NCI-H2196 (cell line): Measurements from ENCODE around the gene DIDO1.

ENCODE experiments used
- DNase-seq: peaks from one replicate; lab custom pipeline; 2025; ENCODE audit not compliant: unreplicated experiment; lab: John Stamatoyannopoulos, UW

The DIDO1 gene

DNA sequence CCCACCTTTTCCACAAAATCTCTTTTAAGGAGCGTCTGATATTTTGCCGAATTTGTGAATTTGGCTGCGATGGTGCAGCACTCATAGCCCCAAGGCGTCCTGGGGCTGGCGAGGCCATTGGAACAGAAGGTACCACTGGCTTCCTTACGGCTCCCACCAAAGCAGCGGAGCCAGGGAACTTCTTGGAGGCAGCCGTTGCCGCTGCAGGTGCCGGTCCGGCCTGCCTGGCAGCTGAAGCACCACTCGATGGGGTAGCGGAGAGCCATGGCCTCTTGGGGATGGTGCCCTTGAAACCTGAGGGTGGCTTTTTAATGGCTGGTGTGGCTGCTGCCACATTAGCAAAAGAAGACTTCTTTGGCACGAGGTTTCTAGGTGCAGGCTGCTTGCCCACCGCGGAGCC lies 29.8 kb downstream of the DIDO1 start:
- DNase-seq: no peak

DNA sequence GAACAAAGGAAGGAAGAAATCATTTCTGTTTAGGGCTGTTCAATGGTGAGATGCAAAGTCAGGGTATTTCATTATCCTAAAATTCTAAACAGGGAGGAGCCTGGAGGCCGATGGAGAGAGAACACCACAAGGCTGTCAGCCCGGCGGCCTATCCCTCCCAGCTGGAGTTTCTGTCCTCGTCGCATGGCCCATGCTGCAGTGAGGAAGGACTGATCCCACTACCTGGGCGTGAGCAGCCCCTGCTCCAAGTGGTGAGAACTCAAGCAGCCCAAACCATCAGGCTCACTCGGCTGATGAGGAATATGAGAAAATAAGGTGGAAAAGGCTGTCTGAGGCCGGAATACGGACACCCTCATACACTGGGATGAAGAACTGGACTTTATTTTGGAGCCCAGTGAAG lies 30.8 kb downstream of the DIDO1 start:
- no peak for DNase-seq

DNA sequence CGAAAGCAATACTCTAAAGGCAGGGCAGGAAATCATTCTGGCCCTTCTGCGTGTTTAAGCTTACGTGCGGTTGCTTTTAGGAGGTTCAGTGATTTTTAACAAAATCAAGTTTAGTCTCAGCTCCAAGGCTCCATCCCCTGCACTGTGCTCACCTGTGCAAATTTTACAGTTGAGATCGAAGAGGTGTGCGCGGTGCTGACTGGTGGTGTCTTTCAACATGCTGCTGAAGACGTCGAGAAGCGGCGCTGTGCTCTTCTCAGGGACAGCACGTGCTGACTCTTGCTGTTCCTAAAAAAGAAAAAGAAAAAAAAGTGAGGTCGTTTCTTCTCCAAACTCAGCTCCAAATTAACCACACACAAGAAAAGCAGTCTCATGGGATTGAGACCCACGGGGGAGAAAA lies 32.0 kb downstream of the DIDO1 start:
- no peak for DNase-seq

DNA sequence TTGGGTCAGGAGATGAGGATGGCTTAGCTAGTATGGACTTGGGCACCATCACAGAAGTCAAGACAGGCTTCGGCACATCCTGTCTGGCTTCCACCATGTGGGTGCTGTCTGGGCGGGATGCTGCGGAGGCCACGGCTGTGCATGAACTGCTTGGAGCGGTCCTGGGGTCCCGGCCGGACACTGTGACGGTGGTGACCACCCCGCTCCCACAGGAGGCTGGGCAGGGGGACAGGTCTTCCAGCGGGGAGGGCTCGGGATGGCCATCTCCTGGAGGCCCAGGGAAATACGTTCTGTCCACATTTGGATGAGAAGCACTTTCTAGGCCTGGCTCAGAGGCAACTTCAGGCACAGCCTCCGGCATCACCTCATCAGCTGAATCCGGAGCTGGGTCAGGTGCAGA lies 32.6 kb downstream of the DIDO1 start:
- no peak for DNase-seq

DNA sequence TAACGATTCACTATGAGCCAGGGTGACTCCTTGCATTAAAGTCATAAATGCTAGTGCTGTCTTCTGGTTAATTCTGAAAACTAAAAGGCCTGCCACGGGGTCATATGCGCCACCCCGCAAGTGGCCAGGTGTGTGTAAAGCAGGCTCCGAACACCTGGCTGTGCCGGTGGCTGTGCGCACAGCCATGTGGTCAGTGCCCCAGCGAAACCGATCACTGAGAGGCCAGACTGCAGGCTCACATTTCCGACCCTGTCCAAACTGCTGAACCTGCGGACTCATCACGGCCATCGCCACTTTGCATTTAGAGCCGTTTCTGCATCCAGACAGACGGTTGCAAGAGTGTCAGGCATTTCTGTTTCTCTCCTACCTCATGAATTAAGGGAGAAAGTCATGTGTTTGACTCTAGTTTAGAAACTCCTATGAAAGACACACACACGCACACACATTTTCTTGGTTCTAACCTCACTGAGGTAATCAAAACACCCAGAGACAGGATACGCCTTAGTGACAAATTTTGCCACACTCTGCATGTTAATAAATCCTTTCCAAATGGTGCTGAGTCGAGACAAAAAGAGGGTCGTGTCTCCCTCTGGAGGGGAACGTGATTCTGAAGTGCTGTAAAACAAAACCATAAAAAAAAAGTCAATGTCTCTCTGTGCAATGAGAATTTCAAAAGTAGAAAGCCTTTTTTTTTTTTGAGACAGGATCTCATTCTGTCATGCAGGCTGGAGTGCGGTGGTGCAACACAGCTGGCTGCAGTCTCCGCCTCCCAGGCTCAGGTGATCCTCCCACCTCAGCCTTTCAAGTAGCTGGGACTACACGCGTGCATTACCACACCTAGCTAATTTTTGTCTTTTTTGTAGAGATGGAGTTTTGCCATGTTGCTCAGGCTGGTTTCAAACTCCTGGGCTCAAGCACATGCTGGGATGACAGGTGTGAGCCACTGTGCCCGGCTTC lies 33.7 kb downstream of the DIDO1 start:
- no peak for DNase-seq

DNA sequence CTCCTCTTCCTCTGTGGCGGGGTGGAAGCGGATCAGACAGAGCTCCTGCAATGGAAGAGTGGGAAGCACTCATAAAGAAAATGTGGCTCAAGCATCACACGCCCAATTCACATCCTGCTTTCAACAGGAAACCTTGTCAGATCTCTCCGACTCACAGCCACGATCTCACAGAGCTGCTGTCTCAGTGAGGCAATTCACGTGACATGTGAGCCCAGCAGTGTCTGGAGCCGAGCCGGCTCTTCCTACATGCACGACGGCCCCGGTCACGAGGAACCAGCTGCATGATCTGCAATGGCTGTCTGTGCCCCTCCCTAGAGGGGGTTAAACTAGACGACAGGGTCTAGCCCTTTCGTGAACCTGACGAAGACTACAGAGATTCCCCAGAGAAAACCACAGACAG lies 35.2 kb downstream of the DIDO1 start:
- DNase-seq: no peak

DNA sequence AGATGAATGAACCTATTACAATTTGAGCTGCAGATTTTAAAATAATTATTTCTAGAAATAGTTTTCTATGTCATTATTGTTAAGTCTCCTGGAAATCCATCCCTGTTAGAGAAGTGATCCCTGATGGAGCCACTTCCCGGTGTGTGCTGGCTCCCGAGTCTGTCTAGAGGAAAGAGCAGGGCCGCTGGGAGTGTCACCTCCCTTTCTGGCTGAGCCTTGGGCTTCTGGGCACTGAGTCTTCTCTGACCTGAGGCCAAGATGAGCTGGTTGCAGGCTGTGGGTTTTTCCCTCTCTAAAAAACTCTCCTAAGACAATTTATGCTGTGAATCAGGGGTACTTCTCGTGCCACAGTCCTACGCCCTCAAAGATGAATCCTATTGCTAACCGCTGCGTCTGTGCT lies 35.9 kb downstream of the DIDO1 start:
- DNase-seq: no peak

DNA sequence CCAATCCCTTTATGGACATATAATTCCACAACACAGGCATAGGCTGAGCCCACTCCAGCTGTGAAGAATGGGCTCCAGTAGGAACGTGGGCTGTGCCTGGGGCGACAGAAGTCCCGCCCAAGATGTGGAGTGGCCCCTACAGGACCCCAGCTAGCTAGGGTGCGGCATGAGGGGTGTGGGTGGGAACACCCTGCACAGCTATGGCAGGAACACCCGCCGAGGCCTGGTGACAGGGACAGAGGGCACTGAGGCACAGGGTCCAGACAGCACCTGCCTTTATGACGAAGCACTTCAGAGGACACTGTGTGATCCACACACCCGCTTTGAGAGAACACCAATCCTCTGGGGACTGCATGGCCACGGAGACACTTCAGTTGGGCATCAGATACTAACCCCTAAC lies 36.4 kb downstream of the DIDO1 start:
- no peak for DNase-seq

DNA sequence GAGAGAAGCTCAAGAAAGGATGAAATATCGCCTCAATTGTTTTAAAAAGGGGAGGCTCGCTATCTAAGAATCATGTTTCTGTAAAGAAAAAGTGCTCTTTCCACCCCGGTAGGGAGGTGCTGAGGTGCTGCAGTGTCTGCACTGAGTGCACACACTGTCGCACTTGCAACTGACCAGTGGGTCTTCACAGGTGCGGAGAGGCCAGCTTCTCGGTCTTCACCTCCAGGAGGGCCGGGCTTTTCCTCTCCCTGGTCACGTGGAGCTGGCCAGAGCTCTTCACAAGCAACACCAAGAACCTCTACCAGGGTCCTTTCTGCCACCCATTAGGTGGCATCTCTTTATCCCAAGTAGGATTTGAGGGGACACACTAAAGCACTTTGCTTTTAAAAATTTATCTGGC lies 36.9 kb downstream of the DIDO1 start:
- no peak for DNase-seq

DNA sequence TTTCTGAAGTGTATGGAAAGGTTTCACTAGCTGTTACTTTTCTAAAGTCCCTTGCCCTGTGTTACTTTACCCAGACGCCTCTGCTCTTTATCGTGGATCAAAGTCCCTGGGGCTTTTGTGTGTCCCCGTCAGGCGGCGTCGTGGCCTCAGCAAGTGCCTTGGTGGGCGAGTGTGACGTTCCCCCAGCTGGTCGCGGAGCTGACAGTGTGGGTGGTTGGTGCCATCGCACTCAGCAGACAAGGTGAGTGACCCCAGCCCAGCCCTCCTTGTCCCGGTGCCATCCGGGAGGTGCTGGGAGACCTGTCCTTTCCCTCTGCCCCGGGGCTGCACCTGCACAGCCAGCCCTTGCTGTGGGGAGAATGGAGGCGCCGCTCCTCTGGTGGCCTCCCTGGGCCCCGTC lies 37.4 kb downstream of the DIDO1 start:
- DNase-seq: no peak

DNA sequence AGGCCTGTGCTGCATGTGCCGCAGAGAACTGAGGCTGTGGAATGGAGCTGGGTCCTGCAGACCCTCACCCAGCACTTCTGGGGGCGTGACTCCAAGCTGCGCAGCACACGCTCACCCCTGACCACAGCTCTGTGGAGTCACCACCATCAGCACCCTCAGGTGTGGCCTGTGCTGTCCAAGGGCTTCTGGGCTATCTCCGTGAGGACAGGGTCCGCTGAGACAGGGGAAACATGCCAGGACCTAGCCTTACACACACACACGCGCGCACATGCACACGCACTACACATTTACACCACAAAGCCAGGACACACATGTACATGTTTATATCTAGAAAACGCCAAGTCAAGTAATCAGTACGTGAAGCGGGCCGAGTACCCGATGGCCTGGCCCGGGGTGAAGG lies 37.9 kb downstream of the DIDO1 start:
- DNase-seq: no peak

DNA sequence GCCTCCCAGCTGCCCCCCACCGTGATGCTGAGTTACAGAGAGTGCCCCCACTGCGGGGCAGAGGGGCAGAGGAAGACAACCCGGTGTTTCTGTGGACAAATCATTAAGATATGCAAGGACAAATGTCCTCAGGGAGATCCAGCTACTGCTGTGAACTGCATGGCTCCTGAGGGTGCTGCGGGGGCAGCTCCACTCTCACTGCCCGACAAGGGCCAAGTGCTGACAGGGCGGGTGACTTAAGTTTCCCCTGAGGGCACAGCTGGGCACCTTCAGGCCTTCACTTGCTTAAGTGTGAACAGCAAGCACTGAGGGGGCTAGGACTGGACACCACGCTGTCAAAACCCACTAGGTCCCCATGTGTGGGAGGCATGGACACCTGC lies 38.5 kb downstream of the DIDO1 start:
- DNase-seq: no peak

DNA sequence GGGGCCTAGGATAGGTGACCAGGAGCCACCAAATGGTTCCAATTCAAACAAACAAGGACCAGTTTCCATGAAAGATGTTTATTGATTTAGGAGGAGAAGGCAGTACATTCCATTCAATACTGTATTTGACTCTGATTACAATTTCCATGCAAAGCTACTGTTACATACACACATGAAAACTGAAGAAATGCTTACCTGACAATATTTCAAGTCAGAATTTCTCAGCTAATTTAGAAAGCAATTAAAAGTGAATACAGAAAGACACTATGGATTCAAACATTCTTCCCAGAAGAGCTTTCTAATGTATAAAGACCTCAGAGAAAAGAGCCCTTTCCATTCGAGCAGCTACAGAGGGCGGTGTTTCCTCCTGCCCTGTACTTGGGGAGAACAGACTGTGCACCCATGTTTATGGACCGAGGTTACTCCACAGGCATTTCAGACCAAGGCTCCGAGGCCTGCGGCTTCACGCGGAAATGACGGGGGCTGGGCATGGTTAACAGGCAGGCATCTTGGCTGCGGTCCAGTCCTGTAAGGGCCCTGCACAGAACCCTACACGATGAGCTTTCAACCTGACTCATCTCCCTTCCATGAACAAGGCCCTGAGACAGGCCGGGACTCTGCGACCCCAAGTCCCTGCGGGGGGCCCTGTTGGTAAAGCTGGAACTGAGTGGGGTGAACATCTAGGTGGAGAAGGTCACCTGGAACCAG lies 39.0 kb downstream of the DIDO1 start:
- DNase-seq: peak; percentile 41

DNA sequence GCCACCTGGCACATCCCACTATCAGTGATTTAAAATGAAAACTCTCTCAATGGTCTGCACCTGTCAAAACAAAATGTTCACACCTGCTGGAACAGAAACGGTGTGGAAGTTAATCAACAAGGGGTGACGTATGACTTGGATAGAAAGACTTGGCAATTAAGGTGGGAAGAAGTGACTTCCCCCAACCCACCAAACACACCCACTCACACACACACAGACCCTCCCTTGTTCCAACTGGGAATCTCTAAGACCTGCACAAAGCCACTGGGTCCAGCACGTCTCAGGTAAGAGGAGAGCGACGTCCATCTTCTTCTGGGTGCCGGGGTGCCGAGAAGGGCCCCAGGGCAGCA lies 39.6 kb downstream of the DIDO1 start:
- peak; percentile 55 for DNase-seq

DNA sequence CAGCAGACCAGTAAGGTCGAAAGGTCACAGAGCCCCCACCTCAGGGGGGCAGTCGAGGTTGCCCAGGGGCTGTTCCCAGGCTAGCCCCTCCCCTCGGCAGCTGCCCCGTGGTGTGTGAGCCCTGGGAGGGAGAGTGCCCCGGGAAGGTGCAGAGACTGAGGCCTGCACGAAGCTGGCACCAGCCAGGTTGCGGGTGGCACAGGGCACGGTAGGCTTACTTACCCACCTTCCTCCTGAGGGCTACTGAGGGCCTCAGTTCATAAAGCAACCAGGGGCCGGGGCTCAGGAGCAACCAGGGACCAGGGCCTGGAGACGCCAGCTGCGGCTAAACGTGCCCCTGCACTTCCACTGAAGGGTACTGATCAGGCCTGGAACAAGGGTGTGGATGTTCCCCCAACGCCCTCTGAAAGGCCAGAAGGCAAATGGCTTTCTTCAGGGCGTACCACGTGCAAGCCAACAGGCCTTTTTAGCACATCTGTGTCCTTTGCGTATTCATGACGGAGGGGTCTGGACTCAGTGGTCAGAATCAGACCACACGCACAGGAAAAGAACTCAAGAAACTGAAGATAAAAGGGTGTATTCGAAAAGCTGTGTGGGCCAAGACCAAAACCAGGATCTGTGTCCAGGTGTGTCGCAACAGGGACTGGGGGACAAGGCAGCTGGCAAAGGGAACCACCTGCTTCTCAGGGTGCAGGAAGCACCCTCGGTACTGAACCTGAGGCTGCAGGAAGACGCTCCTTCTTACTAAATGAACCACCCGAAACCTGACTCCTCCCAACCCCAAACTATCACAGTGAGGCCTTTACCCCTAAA lies 40.2 kb downstream of the DIDO1 start:
- DNase-seq: peak; percentile 55

DNA sequence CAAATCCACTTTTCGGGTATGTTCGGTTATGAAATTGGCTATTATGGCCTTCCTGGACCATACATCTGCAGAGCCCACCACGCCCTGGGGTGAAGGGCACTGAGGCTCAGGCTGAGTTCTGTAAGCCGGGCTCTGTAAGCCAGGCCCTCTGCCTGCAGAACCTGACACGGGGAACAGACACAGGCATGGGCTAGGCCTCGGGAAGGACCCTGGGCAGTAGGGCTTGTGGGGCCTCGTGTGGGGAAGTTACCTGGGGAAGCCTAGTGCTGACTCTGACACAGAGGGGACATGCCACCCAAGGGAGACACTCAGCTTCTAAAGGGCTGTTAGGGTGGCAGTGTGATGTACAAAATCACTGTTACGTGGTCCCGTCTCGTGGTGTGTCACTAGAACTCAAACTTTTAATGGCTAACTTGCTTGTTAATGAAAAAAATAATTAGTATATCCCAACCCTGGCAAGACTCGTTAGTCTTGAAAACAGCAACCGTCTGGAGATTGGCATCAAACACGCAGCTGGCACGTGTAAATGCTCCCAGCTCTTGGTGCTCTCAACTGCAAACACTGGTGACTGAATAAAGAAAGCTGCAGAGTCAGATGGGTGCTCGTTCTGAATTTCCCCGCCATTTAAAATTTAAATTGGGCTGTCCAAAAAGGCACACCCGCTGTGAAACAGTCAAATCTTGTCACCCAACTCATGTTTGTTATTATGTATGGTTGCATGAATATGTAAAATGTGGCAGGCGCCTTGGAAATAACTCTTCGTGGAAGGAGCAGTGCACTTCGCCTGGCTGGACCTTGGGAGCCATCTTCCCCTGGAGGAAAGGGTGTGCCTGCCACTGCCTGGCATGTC lies 41.0 kb downstream of the DIDO1 start:
- DNase-seq: no peak

DNA sequence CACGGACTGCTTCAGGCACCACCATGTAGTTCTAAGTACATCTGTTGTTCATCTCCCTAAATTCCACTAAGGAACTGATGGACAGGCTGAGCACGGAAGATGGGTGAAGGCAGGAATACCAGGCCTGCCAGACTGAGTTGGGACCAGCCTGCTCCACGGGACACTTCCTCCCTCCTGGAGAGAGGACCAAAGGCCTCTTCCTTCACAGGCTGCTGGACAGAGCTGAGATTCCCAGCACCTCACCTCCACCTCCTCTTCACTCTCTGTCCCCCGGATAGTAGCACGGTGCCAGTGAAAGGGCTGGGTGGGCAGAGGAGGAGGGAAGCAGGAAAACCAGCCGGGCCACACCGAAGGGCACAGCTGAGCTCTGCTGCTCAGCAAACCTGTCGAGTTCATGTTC lies 41.7 kb downstream of the DIDO1 start:
- no peak for DNase-seq

DNA sequence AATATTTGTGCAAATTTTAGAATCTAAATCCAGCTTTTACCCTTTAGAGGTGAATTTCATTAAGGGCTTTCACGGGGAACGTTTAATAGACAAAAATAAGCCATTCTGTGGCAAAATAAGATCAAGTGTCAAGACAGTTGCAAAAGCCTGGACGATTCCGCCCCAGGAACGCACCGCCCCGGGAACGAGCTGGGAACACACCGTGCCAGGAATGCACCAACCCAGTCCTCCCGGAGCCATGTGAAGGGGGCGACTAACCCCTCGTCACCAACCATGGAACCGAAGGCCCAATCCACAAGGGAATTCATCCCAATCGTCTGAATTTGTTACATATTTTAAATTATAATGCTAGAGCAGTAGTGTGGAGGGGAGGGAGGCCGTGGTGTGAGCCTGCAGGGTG lies 43.9 kb downstream of the DIDO1 start:
- DNase-seq: no peak

DNA sequence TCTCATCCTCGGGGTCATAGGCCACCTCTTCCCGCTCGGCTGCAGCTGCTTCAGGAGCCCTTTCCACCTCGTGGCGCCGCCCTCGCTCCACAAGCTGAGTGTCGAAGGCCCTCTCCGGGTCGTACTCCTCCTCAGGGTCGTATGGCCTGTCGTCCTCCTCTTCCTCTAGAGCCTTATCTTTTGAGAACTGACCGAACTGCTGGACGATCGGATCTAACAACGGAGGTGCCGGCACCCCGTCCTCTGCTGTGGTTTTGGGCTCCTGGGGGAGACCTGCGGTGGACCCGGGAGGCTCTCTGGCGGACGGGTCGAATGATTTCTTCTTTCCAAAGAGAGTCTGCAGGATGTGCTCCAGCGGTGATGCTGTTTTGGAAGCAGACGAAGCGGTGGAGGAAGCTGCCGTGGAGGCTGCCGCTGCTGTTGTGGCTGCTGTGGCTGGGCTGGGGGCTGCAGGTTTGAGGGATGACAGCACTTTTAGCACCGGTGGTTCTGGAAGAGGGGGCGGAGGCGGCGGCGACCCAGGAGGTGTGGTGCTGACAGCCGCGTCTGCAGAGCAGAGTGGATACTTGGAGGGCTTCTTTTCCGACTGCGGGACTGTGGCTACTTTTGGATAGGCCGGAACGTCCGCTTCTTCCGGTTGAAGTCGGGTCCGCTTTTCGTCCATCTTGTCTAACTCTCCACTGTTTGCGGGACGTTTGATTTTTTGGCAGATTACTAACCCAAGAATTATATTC lies 44.5 kb downstream of the DIDO1 start:
- DNase-seq: no peak
